ENCODE data around the gene CST9.

- TF ChIP-seq GATA2 (IDR thresholded peaks at IDR 0.05; ENCODE audit: low read depth, low read length) (no peak), GATA3 (IDR thresholded peaks at IDR 0.05; ENCODE audit: low read depth, low read length) (no peak)
Observed at GRCh38 chr20:23570178-23570760, 35.4 kb downstream of the CST9 start.
